Astrocyte (in vitro differentiated cells and primary cell): ENCODE data around the gene CDH23.

Source experiments
- CTCF ChIP-seq: IDR thresholded peaks from 2 replicates; pipeline ENCODE4 v1.5.1; 2011; ENCODE audit warnings: low read depth, mild to moderate bottlenecking, inconsistent platforms, low read length, moderate library complexity; ENCODE audit not compliant: insufficient read depth
- EZH2 ChIP-seq: IDR thresholded peaks from 2 replicates; pipeline ENCODE4 v1.6.1; 2012; ENCODE audit warnings: mild to moderate bottlenecking, low read length, inconsistent platforms; ENCODE audit not compliant: insufficient read depth

- no peak for TF ChIP-seq CTCF
- TF ChIP-seq EZH2: no peak
These were observed 31.4 kb upstream of the CDH23 start for GRCh38 chr10:71365366-71365765.
